ENCODE data around the gene SNRPB. TPM values are rescaled to one million over a fixed set of nuclear protein-coding genes. Genes with fewer than 3 reads are reported as not detected.

The SNRPB gene
- total RNA-seq, 1 donor from 2014 or later = 101 TPM

- no peak for DNase-seq
These were observed 50.1 kb downstream of the SNRPB start for GRCh38 chr20:2420510-2420909.

- no peak for DNase-seq
These were observed 52.2 kb downstream of the SNRPB start for GRCh38 chr20:2418388-2418787.

- DNase-seq = no peak
These were observed 53.4 kb downstream of the SNRPB start for GRCh38 chr20:2417213-2417541.

- no peak for DNase-seq
These were observed 53.9 kb downstream of the SNRPB start for GRCh38 chr20:2416541-2417212.

Small RNA genes lying within 50 kb of the gene (small RNA-seq; reads per million reads assigned to genes)
- not detected for gene RF00019 (ENCODE audit: low replicate concordance)

Other genes with a start within 250 kb of the SNRPB start
- 14.5 TPM for gene TGM3, start 174.8 kb downstream of the SNRPB start, total RNA-seq
- 1.0 TPM for gene TGM6, start 89.9 kb downstream of the SNRPB start, total RNA-seq
- gene ZNF343, start 38.1 kb upstream of the SNRPB start, total RNA-seq = 21.8 TPM
- gene TMC2, start 65.8 kb upstream of the SNRPB start, total RNA-seq = not detected
- gene NOP56, start 181.8 kb upstream of the SNRPB start, total RNA-seq = 67.7 TPM
- 157 TPM for gene IDH3B, start 193.4 kb upstream of the SNRPB start, total RNA-seq
- gene EBF4, start 222.0 kb upstream of the SNRPB start, total RNA-seq = 3.4 TPM